HG03039 (cell line): ENCODE data around the gene RHOU.

Experiments used
- ATAC-seq: cut with Tn5 transposase; IDR thresholded peaks from one replicate; pipeline ENCODE4 v1.9.1; 2021; ENCODE audit warnings: mild to moderate bottlenecking, moderate library complexity; ENCODE audit not compliant: unreplicated experiment

RHOU gene

GRCh38 chr1:228736844-228737445, 1.7 kb downstream of the RHOU start:
- ATAC-seq, result no peak

- ATAC-seq, result no peak
These were observed 2.3 kb downstream of the RHOU start for GRCh38 chr1:228737601-228738041.

GRCh38 chr1:228739826-228740225, 4.5 kb downstream of the RHOU start:
- ATAC-seq, result no peak

- no peak for ATAC-seq
These were observed 5.5 kb downstream of the RHOU start for GRCh38 chr1:228740543-228741317.

- no peak for ATAC-seq
These were observed 7.1 kb downstream of the RHOU start for GRCh38 chr1:228742281-228742860.

GRCh38 chr1:228743405-228743804, 8.1 kb downstream of the RHOU start:
- no peak for ATAC-seq

- ATAC-seq, result no peak
These were observed 9.1 kb downstream of the RHOU start for GRCh38 chr1:228744356-228744755.

GRCh38 chr1:228744918-228745317, 9.6 kb downstream of the RHOU start:
- no peak for ATAC-seq

GRCh38 chr1:228745497-228745896, 10.2 kb downstream of the RHOU start:
- ATAC-seq, result no peak

GRCh38 chr1:228747301-228747935, 12.1 kb downstream of the RHOU start:
- ATAC-seq, result no peak

GRCh38 chr1:228748029-228748428, 12.8 kb downstream of the RHOU start:
- no peak for ATAC-seq

GRCh38 chr1:228748431-228748830, 13.2 kb downstream of the RHOU start:
- ATAC-seq, result no peak

- ATAC-seq, result no peak
These were observed 14.5 kb downstream of the RHOU start for GRCh38 chr1:228749765-228750164.

GRCh38 chr1:228750915-228751314, 15.6 kb downstream of the RHOU start:
- no peak for ATAC-seq

GRCh38 chr1:228751360-228752098, 16.2 kb downstream of the RHOU start:
- no peak for ATAC-seq

- ATAC-seq, result no peak
These were observed 17.0 kb downstream of the RHOU start for GRCh38 chr1:228752258-228752657.

GRCh38 chr1:228752675-228753265, 17.5 kb downstream of the RHOU start:
- ATAC-seq, result no peak

GRCh38 chr1:228753287-228753686, 18.0 kb downstream of the RHOU start:
- no peak for ATAC-seq

GRCh38 chr1:228753786-228754360, 18.6 kb downstream of the RHOU start:
- ATAC-seq, result no peak

- ATAC-seq, result no peak
These were observed 19.5 kb downstream of the RHOU start for GRCh38 chr1:228754646-228755268.
